SU-DHL-6 (cell line): ENCODE measurements around the gene FSTL4.

Experiments used
- H2AFZ ChIP-seq: fragments of 200-600 bp; sonication (generic); 2 replicates; pipeline ENCODE4 v1.6.1; 2014; ENCODE audit warnings: low read depth, mild to moderate bottlenecking, moderate library complexity, mixed read lengths, antibody characterized with exemption, low read length; ENCODE audit not compliant: severe bottlenecking
- H3F3A ChIP-seq: fragments of 200-600 bp; shearing (Covaris generic); 2 replicates; pipeline ENCODE4 v1.6.0; 2016; ENCODE audit warnings: antibody characterized with exemption, mild to moderate bottlenecking; ENCODE audit not compliant: insufficient read depth
- H3K27ac ChIP-seq: fragments of 200-600 bp; sonication (generic); 2 replicates; pipeline ENCODE4 v1.5.1; 2016; ENCODE audit warnings: low read depth, mild to moderate bottlenecking, low read length, moderate library complexity, mixed read lengths
- H3K27me3 ChIP-seq: fragments of 200-600 bp; sonication (generic), shearing (Covaris generic); 2 replicates; pipeline ENCODE4 v1.6.0; 2014; ENCODE audit warnings: mild to moderate bottlenecking, low read length
- H3K36me3 ChIP-seq: fragments of 200-600 bp; sonication (generic); 2 replicates; pipeline ENCODE4 v1.6.1; 2014; ENCODE audit warnings: mild to moderate bottlenecking, low read length, mixed read lengths
- H3K4me2 ChIP-seq: fragments of 300-600, 200-600 bp; shearing (Covaris generic), sonication (generic); 2 replicates; pipeline ENCODE4 v1.6.0; 2014; ENCODE audit warnings: low read length, low read depth, mild to moderate bottlenecking; ENCODE audit not compliant: poor library complexity, severe bottlenecking
- H3K4me3 ChIP-seq: fragments of 200-600 bp; sonication (generic); 2 replicates; pipeline ENCODE4 v1.5.1; 2014; ENCODE audit warnings: antibody characterized with exemption, low read length, mild to moderate bottlenecking, mixed read lengths; ENCODE audit not compliant: insufficient read depth, poor library complexity, severe bottlenecking
- H3K79me2 ChIP-seq: fragments of 200-600 bp; sonication (generic); 2 replicates; pipeline ENCODE4 v1.6.1; 2014; ENCODE audit warnings: mild to moderate bottlenecking, low read length, moderate library complexity; ENCODE audit not compliant: insufficient read depth
- H3K9ac ChIP-seq: fragments of 200-600 bp; sonication (generic); 2 replicates; pipeline ENCODE4 v1.7.0; 2014; ENCODE audit warnings: mild to moderate bottlenecking, low read length
- H3K9me2 ChIP-seq: fragments of 200-600 bp; sonication (generic); replicated peaks from 2 replicates; pipeline ENCODE4 v1.6.1; 2014; ENCODE audit warnings: low read length; ENCODE audit not compliant: insufficient read depth
- H3K9me3 ChIP-seq: fragments of 200-600 bp; sonication (generic); 2 replicates; pipeline ENCODE4 v1.6.1; 2014; ENCODE audit warnings: low read length, mixed read lengths; ENCODE audit not compliant: insufficient read depth
- H4K20me1 ChIP-seq: fragments of 200-600 bp; sonication (generic); 2 replicates; pipeline ENCODE4 v1.6.1; 2014; ENCODE audit warnings: low read depth, mild to moderate bottlenecking, antibody characterized with exemption, low read length, moderate library complexity, mixed read lengths
- EZH2phosphoT487 ChIP-seq: fragments of 200-600 bp; sonication (generic), shearing (Covaris generic); conservative IDR thresholded peaks from 2 replicates; pipeline ENCODE4 v1.6.1; 2018; ENCODE audit warnings: mild to moderate bottlenecking, antibody characterized with exemption, low read length, moderate library complexity, mixed read lengths
- TF ChIP-seq, protein P1 (sequence below): fragments of 200-600 bp; sonication (generic); IDR thresholded peaks from one replicate; pipeline ENCODE4 v1.5.1; 2017; ENCODE audit warnings: antibody characterized with exemption, mild to moderate bottlenecking, low read length, moderate library complexity; ENCODE audit not compliant: insufficient read depth, poor library complexity, severe bottlenecking

The FSTL4 gene

DNA sequence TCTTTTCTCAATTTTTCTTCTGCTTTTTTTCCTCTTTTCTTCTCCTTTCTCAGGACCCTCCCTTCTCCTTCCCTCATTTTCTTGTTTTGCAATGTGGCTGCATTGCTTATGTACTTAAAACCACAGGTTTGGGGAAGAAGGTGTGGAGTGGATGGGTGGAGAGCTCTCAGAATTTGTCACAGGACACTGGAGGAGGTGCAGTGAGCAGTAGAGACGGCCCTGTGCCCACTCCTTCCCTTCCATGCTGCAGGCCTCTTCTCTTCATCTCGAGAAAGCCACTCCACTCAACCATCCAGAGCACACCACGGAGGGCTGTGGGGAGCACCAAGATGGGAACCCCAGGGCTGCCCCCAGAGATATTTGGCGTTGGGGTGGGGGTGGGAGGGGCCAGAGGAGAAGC lies 92.3 kb downstream of the FSTL4 start:
- H3F3A ChIP-seq, result no peaks in the 10 kb centered on the region
- H2AFZ ChIP-seq, result no peak overlapping the region
- no peaks in the 10 kb centered on the region for H3K36me3 ChIP-seq

DNA sequence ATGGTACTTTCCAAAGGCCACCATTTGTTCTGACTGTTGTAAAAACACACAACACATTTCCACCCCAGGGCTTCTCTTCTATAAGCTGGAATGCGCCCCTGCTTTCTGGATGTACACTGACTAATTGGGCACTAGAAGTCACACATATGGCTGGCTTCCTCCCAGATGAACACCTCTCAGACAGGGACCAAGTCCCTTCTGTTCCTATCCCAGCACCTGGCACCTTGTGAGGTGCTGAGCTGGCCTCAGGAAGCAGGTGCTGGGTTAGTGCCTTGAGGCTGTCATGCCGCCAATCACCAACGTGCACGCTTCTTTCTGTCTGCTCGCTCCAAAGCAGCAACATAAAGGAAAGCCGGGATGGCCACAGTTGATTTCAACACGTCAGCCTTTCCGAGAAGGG lies 93.2 kb downstream of the FSTL4 start:
- no peak overlapping the region for H2AFZ ChIP-seq
- H3K4me2 ChIP-seq, result no peak overlapping the region
- H3K4me3 ChIP-seq, result no peak overlapping the region
- H3K9ac ChIP-seq, result no peak overlapping the region
- H3K36me3 ChIP-seq, result no peaks in the 10 kb centered on the region
- H3K9me2 ChIP-seq, result no peaks in the 10 kb centered on the region
- no peaks in the 10 kb centered on the region for H3K27me3 ChIP-seq
- H3K27ac ChIP-seq, result no peak overlapping the region
- H3F3A ChIP-seq, result no peaks in the 10 kb centered on the region
- H4K20me1 ChIP-seq, result no peaks in the 10 kb centered on the region
- H3K9me3 ChIP-seq, result no peaks in the 10 kb centered on the region
- no peaks in the 10 kb centered on the region for H3K79me2 ChIP-seq
- TF ChIP-seq EZH2phosphoT487, result no peak
- TF ChIP-seq, protein P1, sequence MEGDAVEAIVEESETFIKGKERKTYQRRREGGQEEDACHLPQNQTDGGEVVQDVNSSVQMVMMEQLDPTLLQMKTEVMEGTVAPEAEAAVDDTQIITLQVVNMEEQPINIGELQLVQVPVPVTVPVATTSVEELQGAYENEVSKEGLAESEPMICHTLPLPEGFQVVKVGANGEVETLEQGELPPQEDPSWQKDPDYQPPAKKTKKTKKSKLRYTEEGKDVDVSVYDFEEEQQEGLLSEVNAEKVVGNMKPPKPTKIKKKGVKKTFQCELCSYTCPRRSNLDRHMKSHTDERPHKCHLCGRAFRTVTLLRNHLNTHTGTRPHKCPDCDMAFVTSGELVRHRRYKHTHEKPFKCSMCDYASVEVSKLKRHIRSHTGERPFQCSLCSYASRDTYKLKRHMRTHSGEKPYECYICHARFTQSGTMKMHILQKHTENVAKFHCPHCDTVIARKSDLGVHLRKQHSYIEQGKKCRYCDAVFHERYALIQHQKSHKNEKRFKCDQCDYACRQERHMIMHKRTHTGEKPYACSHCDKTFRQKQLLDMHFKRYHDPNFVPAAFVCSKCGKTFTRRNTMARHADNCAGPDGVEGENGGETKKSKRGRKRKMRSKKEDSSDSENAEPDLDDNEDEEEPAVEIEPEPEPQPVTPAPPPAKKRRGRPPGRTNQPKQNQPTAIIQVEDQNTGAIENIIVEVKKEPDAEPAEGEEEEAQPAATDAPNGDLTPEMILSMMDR, result no peak

More for the DNA sequence above, 92.3 kb downstream of the FSTL4 start:
- Histone ChIP-seq H3K9me2 (no peaks in the 10 kb centered on the region), H3K9ac (no peak overlapping the region), H3K4me2 (no peak overlapping the region), H3K27ac (no peak overlapping the region), H3K4me3 (no peak overlapping the region), H3K9me3 (no peaks in the 10 kb centered on the region), H3K27me3 (no peaks in the 10 kb centered on the region), H4K20me1 (no peaks in the 10 kb centered on the region), H3K79me2 (no peaks in the 10 kb centered on the region)
- TF ChIP-seq, protein P1, result no peak
- no peak for TF ChIP-seq EZH2phosphoT487

DNA sequence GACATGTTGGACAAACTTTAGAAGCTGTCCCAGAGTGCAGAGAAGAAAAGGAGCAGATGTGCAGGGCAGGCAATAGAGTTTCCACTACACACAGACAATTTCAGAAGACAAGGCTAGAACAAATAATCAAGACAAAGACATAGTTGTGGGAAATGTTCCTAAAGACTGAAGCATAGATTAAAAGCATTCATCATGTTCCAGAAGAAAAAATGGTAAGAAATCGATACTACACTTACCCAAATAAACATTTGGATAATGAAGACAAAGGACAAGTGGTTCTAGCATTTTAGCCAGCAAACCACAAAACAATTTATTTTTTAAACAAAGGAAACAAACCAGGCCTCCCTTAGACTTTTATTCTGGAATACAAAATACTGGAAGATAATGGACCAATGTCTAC lies 97.9 kb downstream of the FSTL4 start:
- Histone ChIP-seq H3K9me3 (no peaks in the 10 kb centered on the region), H3K9me2 (no peaks in the 10 kb centered on the region), H2AFZ (no peak overlapping the region), H3K9ac (no peak overlapping the region), H4K20me1 (no peaks in the 10 kb centered on the region), H3K79me2 (no peaks in the 10 kb centered on the region), H3K27ac (no peak overlapping the region), H3F3A (no peaks in the 10 kb centered on the region), H3K36me3 (no peaks in the 10 kb centered on the region), H3K4me3 (no peak overlapping the region), H3K4me2 (no peak overlapping the region), H3K27me3 (no peaks in the 10 kb centered on the region)
- TF ChIP-seq EZH2phosphoT487, result no peak
- TF ChIP-seq, protein P1, result no peak

DNA sequence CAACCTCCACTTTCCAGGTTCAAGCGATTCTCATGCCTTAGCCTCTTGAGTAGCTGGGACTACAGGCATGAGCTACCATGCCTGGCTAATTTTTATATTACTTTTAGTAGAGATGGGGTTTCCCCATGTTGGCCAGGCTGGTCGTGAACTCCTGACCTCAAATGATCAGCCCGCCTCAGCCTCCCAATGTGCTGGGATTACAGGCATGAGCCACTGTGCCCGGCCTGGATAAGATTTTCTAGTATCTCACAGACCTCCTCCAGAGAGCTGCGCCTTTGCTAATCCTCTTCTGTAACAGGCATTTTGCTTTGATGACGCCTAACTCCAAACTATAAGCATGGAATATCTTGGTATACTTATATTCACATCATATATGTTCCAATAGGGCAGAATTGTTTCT lies 99.4 kb downstream of the FSTL4 start:
- no peak overlapping the region for H3K27ac ChIP-seq
- H3K36me3 ChIP-seq, result no peaks in the 10 kb centered on the region
- no peak overlapping the region for H3K9ac ChIP-seq
- no peaks in the 10 kb centered on the region for H3K9me2 ChIP-seq
- H4K20me1 ChIP-seq, result no peaks in the 10 kb centered on the region
- H3K4me3 ChIP-seq, result no peak overlapping the region
- TF ChIP-seq, protein P1, result no peak
- TF ChIP-seq EZH2phosphoT487, result no peak
- no peak overlapping the region for H3K4me2 ChIP-seq
- no peaks in the 10 kb centered on the region for H3K27me3 ChIP-seq
- H2AFZ ChIP-seq, result no peak overlapping the region
- H3K9me3 ChIP-seq, result no peaks in the 10 kb centered on the region
- H3K79me2 ChIP-seq, result no peaks in the 10 kb centered on the region
- no peaks in the 10 kb centered on the region for H3F3A ChIP-seq
